Lower leg skin (tissue), 3 donors: Measurements from ENCODE around the gene GMCL2.

Source experiments
- POLR2A ChIP-seq, 2 donors: fragments of 450-650 bp; IDR thresholded peaks; one replicate each; pipeline ENCODE4 v1.6.1; 2016 to 2017; ENCODE audit warnings: antibody characterized with exemption in 2 of 2, mild to moderate bottlenecking in 1 of 2, moderate library complexity in 1 of 2
- TF ChIP-seq, protein P1 (sequence below), 3 donors: fragments of 450-650 bp; IDR thresholded peaks; one replicate each; pipeline ENCODE4 v1.5.1; 2016; ENCODE audit warnings: antibody characterized with exemption in 3 of 3, mild to moderate bottlenecking in 3 of 3, moderate library complexity in 2 of 3

DNA sequence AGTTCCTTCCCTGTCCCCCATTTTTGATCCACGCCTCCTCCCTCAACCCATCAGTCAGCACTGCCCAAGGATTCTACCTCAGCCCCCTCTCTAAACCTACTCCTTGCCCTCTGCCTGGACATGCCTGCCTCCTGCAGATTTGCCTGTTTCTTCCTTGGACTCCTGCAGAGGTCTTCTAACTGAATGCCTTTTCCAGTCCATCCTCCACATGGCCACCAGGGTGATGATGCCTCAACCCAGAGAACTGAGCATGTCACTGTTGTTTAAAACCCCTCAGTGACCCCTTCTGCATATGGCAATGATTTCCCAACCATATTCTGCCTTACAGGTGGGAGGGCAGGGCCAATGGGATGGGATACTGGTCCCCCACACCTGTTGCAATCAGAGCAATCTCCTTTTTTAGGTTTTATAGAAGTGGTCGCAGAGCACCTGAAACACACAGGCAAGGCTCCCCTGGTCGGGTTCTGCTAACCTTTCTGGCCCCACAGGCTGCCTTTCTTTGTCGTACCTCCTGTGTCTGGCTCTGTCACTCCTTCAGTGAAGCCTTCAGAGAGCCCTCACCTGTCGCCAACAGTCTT is 36.1 kb upstream of the GMCL2 start:
- no peak for TF ChIP-seq POLR2A (IDR thresholded peaks at IDR 0.05)
- TF ChIP-seq, protein P1, sequence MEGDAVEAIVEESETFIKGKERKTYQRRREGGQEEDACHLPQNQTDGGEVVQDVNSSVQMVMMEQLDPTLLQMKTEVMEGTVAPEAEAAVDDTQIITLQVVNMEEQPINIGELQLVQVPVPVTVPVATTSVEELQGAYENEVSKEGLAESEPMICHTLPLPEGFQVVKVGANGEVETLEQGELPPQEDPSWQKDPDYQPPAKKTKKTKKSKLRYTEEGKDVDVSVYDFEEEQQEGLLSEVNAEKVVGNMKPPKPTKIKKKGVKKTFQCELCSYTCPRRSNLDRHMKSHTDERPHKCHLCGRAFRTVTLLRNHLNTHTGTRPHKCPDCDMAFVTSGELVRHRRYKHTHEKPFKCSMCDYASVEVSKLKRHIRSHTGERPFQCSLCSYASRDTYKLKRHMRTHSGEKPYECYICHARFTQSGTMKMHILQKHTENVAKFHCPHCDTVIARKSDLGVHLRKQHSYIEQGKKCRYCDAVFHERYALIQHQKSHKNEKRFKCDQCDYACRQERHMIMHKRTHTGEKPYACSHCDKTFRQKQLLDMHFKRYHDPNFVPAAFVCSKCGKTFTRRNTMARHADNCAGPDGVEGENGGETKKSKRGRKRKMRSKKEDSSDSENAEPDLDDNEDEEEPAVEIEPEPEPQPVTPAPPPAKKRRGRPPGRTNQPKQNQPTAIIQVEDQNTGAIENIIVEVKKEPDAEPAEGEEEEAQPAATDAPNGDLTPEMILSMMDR (IDR thresholded peaks at IDR 0.05), result no peak
